Body of pancreas (tissue), 4 donors: ENCODE data around the gene EDIL3. TPM values are rescaled to one million over a fixed set of nuclear protein-coding genes. Genes with fewer than 3 reads are reported as not detected.

Source experiments
- ATAC-seq: fragments of 150-250 bp; one replicate; pipeline ENCODE4 v1.9.1; 2016
- DNase-seq, 4 donors: peaks; one replicate each; pipeline ENCODE4 v3.0.0-alpha.2; 2019
- H3K27ac ChIP-seq, 4 donors: fragments of 200-600 bp; sonication (generic); 1 replicate in 3 of 4; 2 replicates in 1 of 4; pipeline versions ENCODE4 v1.5.1 to v1.6.1; 2016 to 2019; ENCODE audit warnings: mild to moderate bottlenecking in 1 of 4, mixed read lengths in 1 of 4, moderate library complexity in 1 of 4
- H3K27me3 ChIP-seq, 2 donors: fragments of 200-600 bp; sonication (generic); one replicate each; pipeline ENCODE4 v1.6.0; 2016; ENCODE audit warnings: mild to moderate bottlenecking in 1 of 2
- H3K36me3 ChIP-seq, 2 donors: fragments of 200-600 bp; sonication (generic); replicated peaks in 1 of 2; 2 replicates each; pipeline ENCODE4 v1.5.1; 2016; ENCODE audit warnings: low read depth in 2 of 2; ENCODE audit not compliant: insufficient read depth in 1 of 2
- H3K4me1 ChIP-seq: fragments of 200-600 bp; sonication (generic); one replicate; pipeline ENCODE4 v1.6.0; 2016
- H3K4me3 ChIP-seq, 2 donors: fragments of 200-600 bp; sonication (generic); 1 replicate in 1 of 2; 2 replicates in 1 of 2; pipeline ENCODE4 v1.5.1; 2016 to 2019
- H3K9me3 ChIP-seq, 3 donors: fragments of 200-600 bp; sonication (generic); 1 replicate in 2 of 3; 2 replicates in 1 of 3; pipeline ENCODE4 v1.5.1; 2016
- CTCF ChIP-seq, 7 experiments: fragments of 450-650 bp in 4 of 7; fragments of 200-600 bp in 3 of 7; sonication (generic) in 3 of 7; IDR thresholded peaks; one replicate each; pipeline ENCODE4 v1.5.1; 2016 to 2019; ENCODE audit warnings: antibody characterized with exemption in 7 of 7
- POLR2A ChIP-seq, 3 donors: fragments of 450-650 bp; IDR thresholded peaks; one replicate each; pipeline ENCODE4 v1.6.1; 2016; ENCODE audit warnings: antibody characterized with exemption in 3 of 3, mild to moderate bottlenecking in 2 of 3
- WGBS, 2 donors: methylation state at CpG; one replicate each; pipeline ENCODE4 v1.1.5; 2017; 5-methylcytosine and 5-hydroxymethylcytosine counted together
- intact Hi-C: fragments of 100-400 bp; cut with DNase I; formaldehyde crosslinking; loops from one replicate; pipeline ENCODE4 v1.15.1; 2023
- total RNA-seq, 2 donors: library from RNA; depleted of rRNA; stranded (reverse); fragments of >200 nt; gene quantifications; one replicate each; pipeline ENCODE4 v1.1.0, GENCODE V29; 2016

EDIL3 gene
- total RNA-seq, 2 donors from 2014 or later: 2.3 to 4.7 TPM

DNA sequence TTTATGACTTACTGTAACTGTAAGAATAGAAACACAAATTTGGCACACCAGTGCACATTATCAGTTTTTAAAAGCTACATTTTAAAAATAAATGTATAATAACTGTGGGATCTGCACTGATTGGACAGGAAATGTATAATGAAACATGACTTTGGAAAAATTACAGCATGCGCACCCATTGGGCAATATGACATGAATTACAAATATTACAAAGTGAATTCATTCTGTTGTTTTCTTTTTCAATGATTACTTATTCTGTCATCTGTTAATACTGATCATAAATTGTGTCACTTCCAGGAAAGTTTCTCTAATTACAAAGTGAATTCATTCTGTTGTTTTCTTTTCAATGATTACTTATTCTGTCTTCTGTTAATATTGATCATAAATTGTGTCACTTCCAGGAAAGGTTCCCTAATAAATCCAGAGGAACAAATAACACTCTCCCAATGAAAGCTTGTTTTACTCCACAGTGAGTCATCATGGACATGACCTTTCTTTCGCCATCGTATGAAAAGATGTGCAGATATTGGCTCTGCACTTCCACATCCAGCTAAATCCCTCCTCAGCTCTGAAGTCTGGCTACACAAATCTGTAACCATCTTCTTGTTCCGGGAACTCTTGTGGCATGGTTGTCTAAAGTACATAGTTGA lies 367.0 kb downstream of the EDIL3 start:
- H3K9me3 ChIP-seq: no peaks in the 10 kb centered on the region
- no peak overlapping the region for H3K27ac ChIP-seq
- 51 to 56% methylated on average over 4 of the region's 4 CpGs for WGBS, 2 donors
- ATAC-seq (no peak), DNase-seq (no peak)
- H3K4me3 ChIP-seq: no peak overlapping the region
- TF ChIP-seq CTCF (IDR thresholded peaks at IDR 0.05): no peak
- H3K27me3 ChIP-seq: no peaks in the 10 kb centered on the region
- intact Hi-C loops: no loop called here
- no peaks in the 10 kb centered on the region for H3K4me1 ChIP-seq
- no peaks in the 10 kb centered on the region for H3K36me3 ChIP-seq

- H3K4me1 ChIP-seq: no peaks in the 10 kb centered on the region
- no peaks in the 10 kb centered on the region for H3K27me3 ChIP-seq
- no peak overlapping the region for H3K27ac ChIP-seq
- no peaks in the 10 kb centered on the region for H3K9me3 ChIP-seq
- H3K4me3 ChIP-seq: no peak overlapping the region
- WGBS, 2 donors: 52 to 64% methylated on average over 3 of the region's 3 CpGs
- DNase-seq: no peak
- intact Hi-C loops: no loop called here
- ATAC-seq: no peak
- H3K36me3 ChIP-seq: no peaks in the 10 kb centered on the region
- no peak for TF ChIP-seq POLR2A (IDR thresholded peaks at IDR 0.05)
- TF ChIP-seq CTCF (IDR thresholded peaks at IDR 0.05): no peak
Measured at GRCh38 chr5:84016085-84016484, 368.6 kb downstream of the EDIL3 start.

GRCh38 chr5:84014966-84015365 lies 369.7 kb downstream of the EDIL3 start:
- intact Hi-C loops: no loop called here
- Histone ChIP-seq H3K27me3 (no peaks in the 10 kb centered on the region), H3K4me1 (no peaks in the 10 kb centered on the region), H3K4me3 (no peak overlapping the region), H3K27ac (no peak overlapping the region), H3K36me3 (no peaks in the 10 kb centered on the region), H3K9me3 (no peaks in the 10 kb centered on the region)
- TF ChIP-seq CTCF (IDR thresholded peaks at IDR 0.05) (no peak), POLR2A (IDR thresholded peaks at IDR 0.05) (no peak)
- DNase-seq (no peak), ATAC-seq (no peak)

DNA sequence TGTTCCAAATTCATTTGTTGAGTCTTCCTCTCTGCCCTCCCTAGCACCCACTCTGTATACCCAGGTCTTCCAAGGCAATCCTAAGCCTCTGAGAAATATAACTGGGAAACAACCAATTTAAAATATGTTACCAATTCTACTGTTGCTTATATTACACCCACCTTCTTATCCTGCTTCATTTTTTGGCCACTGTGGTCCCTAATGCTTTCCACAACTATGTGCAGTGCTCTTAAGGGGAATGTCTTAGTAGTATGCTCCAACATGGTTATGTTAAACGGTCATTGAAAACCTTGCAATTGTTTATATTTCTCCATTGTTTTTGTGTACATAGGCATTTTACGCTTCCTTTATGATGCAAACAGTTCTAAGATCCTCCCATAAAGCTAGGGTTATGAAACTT lies 390.9 kb downstream of the EDIL3 start:
- H3K27me3 ChIP-seq: no peaks in the 10 kb centered on the region
- ATAC-seq (no peak), DNase-seq (no peak)
- H3K4me3 ChIP-seq: no peak overlapping the region
- no peaks in the 10 kb centered on the region for H3K4me1 ChIP-seq
- no peaks in the 10 kb centered on the region for H3K36me3 ChIP-seq
- no peaks in the 10 kb centered on the region for H3K9me3 ChIP-seq
- 74 to 81% methylated on average over 2 of the region's 2 CpGs for WGBS, 2 donors
- intact Hi-C loops: no loop called here
- H3K27ac ChIP-seq: no peak overlapping the region
- TF ChIP-seq POLR2A (IDR thresholded peaks at IDR 0.05) (no peak), CTCF (IDR thresholded peaks at IDR 0.05) (no peak)

- H3K4me1 ChIP-seq: no peaks in the 10 kb centered on the region
- TF ChIP-seq POLR2A (IDR thresholded peaks at IDR 0.05) (no peak), CTCF (IDR thresholded peaks at IDR 0.05) (no peak)
- no peaks in the 10 kb centered on the region for H3K36me3 ChIP-seq
- no peak overlapping the region for H3K4me3 ChIP-seq
- H3K27ac ChIP-seq: no peak overlapping the region
- H3K27me3 ChIP-seq: no peaks in the 10 kb centered on the region
- ATAC-seq (no peak), DNase-seq (no peak)
- 82 to 83% methylated on average over 9 of the region's 9 CpGs for WGBS, 2 donors
- intact Hi-C loops: no loop called here
- H3K9me3 ChIP-seq: no peaks in the 10 kb centered on the region
Measured at GRCh38 chr5:83991566-83992224, 393.0 kb downstream of the EDIL3 start.
